ENCODE measurements around the gene CNTNAP3B.
A peak's percentile ranks its signal among the peaks of the same experiment; 100 is the strongest.
"Not testable (repeated sequence)": the region's sequence is repeated elsewhere in the genome, so short reads cannot be mapped to it uniquely, and the experiment has no call there.

CNTNAP3B gene

GRCh38 chr9:42018220-42018922 lies 110.9 kb downstream of the CNTNAP3B start:
- H3K23ac ChIP-seq (ENCODE audit: low read length in 2 of 2); H2AFZ ChIP-seq (ENCODE audit: low read depth, low read length); H2BK15ac ChIP-seq (ENCODE audit: low read depth, poor library complexity, severe bottlenecking): not testable (repeated sequence)

GRCh38 chr9:42014317-42014716 lies 114.9 kb downstream of the CNTNAP3B start:
- not testable (repeated sequence) for H3K36me3 ChIP-seq (ENCODE audit: control insufficient read depth in 1 of 2, insufficient read depth in 2 of 2, low read depth in 1 of 2, low read length in 2 of 2); H3K18ac ChIP-seq (ENCODE audit: low read depth in 1 of 2, low read length in 2 of 2); H3K4me3 ChIP-seq (ENCODE audit: insufficient read depth in 1 of 2, low read depth in 1 of 2, low read length in 2 of 2); H3K79me1 ChIP-seq (replicated peaks; ENCODE audit: low read length, poor library complexity, severe bottlenecking); H4K8ac ChIP-seq (ENCODE audit: low read length); H2BK12ac ChIP-seq (ENCODE audit: low read length in 2 of 2); H2BK15ac ChIP-seq (ENCODE audit: low read depth, poor library complexity, severe bottlenecking); H3K4ac ChIP-seq (ENCODE audit: low read depth in 1 of 2, low read length in 2 of 2); H3K14ac ChIP-seq (ENCODE audit: low read length in 2 of 2); H2AK5ac ChIP-seq (ENCODE audit: low read length, severe bottlenecking); H2AFZ ChIP-seq (ENCODE audit: low read depth, low read length); H3K27me3 ChIP-seq (ENCODE audit: control insufficient read depth in 1 of 2, insufficient read depth in 1 of 2, low read length in 2 of 2); H3K9ac ChIP-seq (ENCODE audit: low read length); H3K4me1 ChIP-seq (ENCODE audit: control insufficient read depth, insufficient read depth, low read depth, low read length); H4K91ac ChIP-seq (ENCODE audit: low read length); H3K4me2 ChIP-seq (ENCODE audit: low read length, poor library complexity, severe bottlenecking); H3K23ac ChIP-seq (ENCODE audit: low read length in 2 of 2); H3K9me3 ChIP-seq (ENCODE audit: control insufficient read depth, low read length); H2BK5ac ChIP-seq (ENCODE audit: low read depth, low read length, poor library complexity, severe bottlenecking); H2BK120ac ChIP-seq (ENCODE audit: low read depth, low read length); DNase-seq; H3K27ac ChIP-seq (ENCODE audit: low read length, poor library complexity, severe bottlenecking)
- no CpG with 5 or more reads among the region's 9 CpGs for WGBS

More at GRCh38 chr9:42018220-42018922, 110.9 kb downstream of the CNTNAP3B start:
- not testable (repeated sequence) for H3K9me3 ChIP-seq (ENCODE audit: control insufficient read depth, low read length); H2AK5ac ChIP-seq (ENCODE audit: low read length, severe bottlenecking); H3K4me2 ChIP-seq (ENCODE audit: low read length, poor library complexity, severe bottlenecking); H3K4me3 ChIP-seq (ENCODE audit: insufficient read depth in 1 of 2, low read depth in 1 of 2, low read length in 2 of 2); H4K91ac ChIP-seq (ENCODE audit: low read length); H3K27me3 ChIP-seq (ENCODE audit: control insufficient read depth in 1 of 2, insufficient read depth in 1 of 2, low read length in 2 of 2); H3K79me1 ChIP-seq (replicated peaks; ENCODE audit: low read length, poor library complexity, severe bottlenecking); H2BK5ac ChIP-seq (ENCODE audit: low read depth, low read length, poor library complexity, severe bottlenecking); H3K14ac ChIP-seq (ENCODE audit: low read length in 2 of 2); H3K4me1 ChIP-seq (ENCODE audit: control insufficient read depth, insufficient read depth, low read depth, low read length); H4K8ac ChIP-seq (ENCODE audit: low read length); H3K36me3 ChIP-seq (ENCODE audit: control insufficient read depth in 1 of 2, insufficient read depth in 2 of 2, low read depth in 1 of 2, low read length in 2 of 2); H3K18ac ChIP-seq (ENCODE audit: low read depth in 1 of 2, low read length in 2 of 2); H3K4ac ChIP-seq (ENCODE audit: low read depth in 1 of 2, low read length in 2 of 2); H2BK120ac ChIP-seq (ENCODE audit: low read depth, low read length); H2BK12ac ChIP-seq (ENCODE audit: low read length in 2 of 2); H3K9ac ChIP-seq (ENCODE audit: low read length)
- peak; percentile 4 for DNase-seq
- 37% methylated on average over 2 of the region's 7 CpGs for WGBS
- peak overlapping the region; percentile 6 for H3K27ac ChIP-seq (ENCODE audit: low read length, poor library complexity, severe bottlenecking)

- H3K36me3 ChIP-seq (ENCODE audit: control insufficient read depth in 1 of 2, insufficient read depth in 2 of 2, low read depth in 1 of 2, low read length in 2 of 2); H2BK5ac ChIP-seq (ENCODE audit: low read depth, low read length, poor library complexity, severe bottlenecking); H3K9me3 ChIP-seq (ENCODE audit: control insufficient read depth, low read length); H3K23ac ChIP-seq (ENCODE audit: low read length in 2 of 2); H2BK120ac ChIP-seq (ENCODE audit: low read depth, low read length); H3K4me2 ChIP-seq (ENCODE audit: low read length, poor library complexity, severe bottlenecking); H3K18ac ChIP-seq (ENCODE audit: low read depth in 1 of 2, low read length in 2 of 2); H2AK5ac ChIP-seq (ENCODE audit: low read length, severe bottlenecking); H4K8ac ChIP-seq (ENCODE audit: low read length); H3K27ac ChIP-seq (ENCODE audit: low read length, poor library complexity, severe bottlenecking); H2BK12ac ChIP-seq (ENCODE audit: low read length in 2 of 2); DNase-seq; H2BK15ac ChIP-seq (ENCODE audit: low read depth, poor library complexity, severe bottlenecking); H3K4ac ChIP-seq (ENCODE audit: low read depth in 1 of 2, low read length in 2 of 2); H3K14ac ChIP-seq (ENCODE audit: low read length in 2 of 2); H4K91ac ChIP-seq (ENCODE audit: low read length); H3K4me1 ChIP-seq (ENCODE audit: control insufficient read depth, insufficient read depth, low read depth, low read length); H3K27me3 ChIP-seq (ENCODE audit: control insufficient read depth in 1 of 2, insufficient read depth in 1 of 2, low read length in 2 of 2); H3K4me3 ChIP-seq (ENCODE audit: insufficient read depth in 1 of 2, low read depth in 1 of 2, low read length in 2 of 2); H3K9ac ChIP-seq (ENCODE audit: low read length); H2AFZ ChIP-seq (ENCODE audit: low read depth, low read length); H3K79me1 ChIP-seq (replicated peaks; ENCODE audit: low read length, poor library complexity, severe bottlenecking): not testable (repeated sequence)
- no CpG with 5 or more reads among the region's 9 CpGs for WGBS
Measured at GRCh38 chr9:41991607-41992006, 137.6 kb downstream of the CNTNAP3B start.

GRCh38 chr9:41980271-41980670 lies 149.0 kb downstream of the CNTNAP3B start:
- not testable (repeated sequence) for H2BK5ac ChIP-seq (ENCODE audit: low read depth, low read length, poor library complexity, severe bottlenecking); H3K27me3 ChIP-seq (ENCODE audit: control insufficient read depth in 1 of 2, insufficient read depth in 1 of 2, low read length in 2 of 2); H3K9me3 ChIP-seq (ENCODE audit: control insufficient read depth, low read length); DNase-seq; H2BK15ac ChIP-seq (ENCODE audit: low read depth, poor library complexity, severe bottlenecking); H2AFZ ChIP-seq (ENCODE audit: low read depth, low read length); H3K4me1 ChIP-seq (ENCODE audit: control insufficient read depth, insufficient read depth, low read depth, low read length); H3K4me3 ChIP-seq (ENCODE audit: insufficient read depth in 1 of 2, low read depth in 1 of 2, low read length in 2 of 2); H2BK12ac ChIP-seq (ENCODE audit: low read length in 2 of 2); H3K18ac ChIP-seq (ENCODE audit: low read depth in 1 of 2, low read length in 2 of 2); H4K91ac ChIP-seq (ENCODE audit: low read length); H3K36me3 ChIP-seq (ENCODE audit: control insufficient read depth in 1 of 2, insufficient read depth in 2 of 2, low read depth in 1 of 2, low read length in 2 of 2); H4K8ac ChIP-seq (ENCODE audit: low read length); H3K4me2 ChIP-seq (ENCODE audit: low read length, poor library complexity, severe bottlenecking); H3K23ac ChIP-seq (ENCODE audit: low read length in 2 of 2); H3K4ac ChIP-seq (ENCODE audit: low read depth in 1 of 2, low read length in 2 of 2); H3K27ac ChIP-seq (ENCODE audit: low read length, poor library complexity, severe bottlenecking); H2AK5ac ChIP-seq (ENCODE audit: low read length, severe bottlenecking); H3K14ac ChIP-seq (ENCODE audit: low read length in 2 of 2); H3K9ac ChIP-seq (ENCODE audit: low read length); H3K79me1 ChIP-seq (replicated peaks; ENCODE audit: low read length, poor library complexity, severe bottlenecking); H2BK120ac ChIP-seq (ENCODE audit: low read depth, low read length)
- no CpG with 5 or more reads among the region's 2 CpGs for WGBS
